ENCODE measurements around the gene ATP2B2. TPM values are rescaled to one million over a fixed set of nuclear protein-coding genes. Genes with fewer than 3 reads are reported as not detected.

Gene ATP2B2
- total and polyA plus RNA-seq, 7 donors = 0.08 to 6.5 (median 0.77) TPM

GRCh38 chr3:10395196-10395595 is 110.2 kb downstream of the ATP2B2 start:
- Histone ChIP-seq H3K4me1 (peaks cover 14% of the 10 kb centered on the region), H3K9me3 (no peaks in the 10 kb centered on the region), H3K36me3 (ENCODE audit: insufficient read depth in 1 of 2, low read depth in 1 of 2) (peaks cover 0 to 7% of the 10 kb centered on the region in 2 donors), H3K4me3 (no peak overlapping the region), H3K27ac (no peak overlapping the region), H3K27me3 (ENCODE audit: insufficient read depth in 3 of 3, low read length in 2 of 3) (no peaks in the 10 kb centered on the region)
- WGBS, 3 donors = 85 to 88% (median 86%) methylated on average over 7 of the region's 7 CpGs
- DNase-seq = no peak
- no peak for TF ChIP-seq CTCF (IDR thresholded peaks at IDR 0.05)
- intact Hi-C loops (cut with DNase I) = no loop called here
- ATAC-seq = no peak

- H3K27ac ChIP-seq = no peak overlapping the region
- 80 to 83% (median 82%) methylated on average over 15 of the region's 15 CpGs for WGBS, 3 donors
- H3K4me3 ChIP-seq = no peak overlapping the region
- no peak for TF ChIP-seq CTCF (IDR thresholded peaks at IDR 0.05)
- intact Hi-C loops (cut with DNase I) = no loop called here
- H3K27me3 ChIP-seq (ENCODE audit: insufficient read depth in 3 of 3, low read length in 2 of 3) = no peaks in the 10 kb centered on the region
- DNase-seq (peak in 1 of 2 donors; percentile 50), ATAC-seq (no peak)
- H3K9me3 ChIP-seq = no peaks in the 10 kb centered on the region
- peaks cover 0 to 1% of the 10 kb centered on the region in 2 donors for H3K36me3 ChIP-seq (ENCODE audit: insufficient read depth in 1 of 2, low read depth in 1 of 2)
- H3K4me1 ChIP-seq = peaks cover 14% of the 10 kb centered on the region
These were observed 110.8 kb downstream of the ATP2B2 start for GRCh38 chr3:10394491-10395025.

- H3K36me3 ChIP-seq (ENCODE audit: insufficient read depth in 1 of 2, low read depth in 1 of 2) = no peaks in the 10 kb centered on the region
- peaks cover 11% of the 10 kb centered on the region for H3K4me1 ChIP-seq
- H3K9me3 ChIP-seq = peaks cover under 1% of the 10 kb centered on the region
- no peak overlapping the region for H3K4me3 ChIP-seq
- 60 to 83% (median 78%) methylated on average over 2 of the region's 2 CpGs for WGBS, 3 donors
- H3K27ac ChIP-seq = no peak overlapping the region
- DNase-seq (peak in 1 of 2 donors; percentile 38), ATAC-seq (no peak)
- H3K27me3 ChIP-seq (ENCODE audit: insufficient read depth in 3 of 3, low read length in 2 of 3) = no peaks in the 10 kb centered on the region
- TF ChIP-seq CTCF (IDR thresholded peaks at IDR 0.05) = no peak
- intact Hi-C loops (cut with DNase I) = no loop called here
These were observed 111.9 kb downstream of the ATP2B2 start for GRCh38 chr3:10393514-10393913.

DNA sequence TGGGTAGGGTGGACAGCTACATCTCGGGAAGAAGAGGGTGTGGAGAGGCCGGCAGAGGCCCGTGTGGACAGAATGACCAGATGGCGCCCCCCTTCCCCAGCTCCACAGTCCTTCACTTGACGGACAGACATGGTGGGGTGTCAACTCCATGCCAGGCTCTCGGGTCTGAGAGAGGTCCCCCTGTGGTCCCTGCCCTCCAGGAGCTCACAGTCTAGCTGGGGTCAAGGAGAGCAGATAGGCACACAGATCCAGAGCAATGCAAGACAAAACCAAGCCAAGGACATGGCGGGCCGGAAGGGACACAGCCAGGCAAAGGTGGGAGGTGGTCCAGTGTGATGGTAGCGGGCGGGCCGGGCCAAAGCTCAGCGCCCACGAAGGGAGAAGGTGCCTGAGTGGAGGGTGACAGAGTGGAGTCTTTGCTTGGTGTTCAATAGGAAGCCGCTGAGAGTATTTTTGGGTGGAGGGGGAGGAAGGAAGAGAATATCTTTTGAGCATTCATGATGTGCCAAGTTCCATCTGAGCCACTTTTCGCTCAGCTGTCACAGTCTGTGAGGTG is 112.4 kb downstream of the ATP2B2 start:
- no peak overlapping the region for H3K4me3 ChIP-seq
- intact Hi-C loops (cut with DNase I) = no loop called here
- ATAC-seq (no peak), DNase-seq (no peak)
- H3K27me3 ChIP-seq (ENCODE audit: insufficient read depth in 3 of 3, low read length in 2 of 3) = no peaks in the 10 kb centered on the region
- H3K27ac ChIP-seq = no peak overlapping the region
- WGBS, 3 donors = 84 to 87% (median 84%) methylated on average over 13 to 15 of the region's 15 CpGs
- no peak for TF ChIP-seq CTCF (IDR thresholded peaks at IDR 0.05)
- peaks cover 4% of the 10 kb centered on the region for H3K9me3 ChIP-seq
- peaks cover 0 to 2% of the 10 kb centered on the region in 2 donors for H3K36me3 ChIP-seq (ENCODE audit: insufficient read depth in 1 of 2, low read depth in 1 of 2)
- H3K4me1 ChIP-seq = peaks cover 5% of the 10 kb centered on the region

DNA sequence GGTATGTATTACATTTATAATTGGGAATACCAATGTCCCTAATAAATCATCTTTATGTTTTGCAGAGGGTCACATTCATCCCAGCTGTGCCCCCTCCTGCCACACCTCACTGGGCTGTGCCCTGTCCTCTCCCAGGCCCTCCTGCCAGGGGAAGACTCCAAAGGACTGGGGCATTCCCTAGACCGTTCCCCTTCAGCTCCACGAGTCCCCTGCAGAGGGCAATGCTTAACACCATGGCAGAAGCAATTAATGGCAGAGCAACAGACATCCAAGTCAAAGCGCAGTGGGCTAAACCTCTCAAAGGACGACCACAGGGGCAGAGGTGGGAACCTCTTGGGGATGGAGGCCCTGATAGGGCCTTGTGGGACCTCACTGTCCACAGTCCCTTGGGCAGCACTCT is 113.1 kb downstream of the ATP2B2 start:
- peaks cover 4% of the 10 kb centered on the region for H3K9me3 ChIP-seq
- H3K27ac ChIP-seq = no peak overlapping the region
- no peak for TF ChIP-seq CTCF (IDR thresholded peaks at IDR 0.05)
- intact Hi-C loops (cut with DNase I) = no loop called here
- ATAC-seq (peak in 2 of 4 donors; percentile 36 to 44), DNase-seq (no peak)
- H3K4me3 ChIP-seq = no peak overlapping the region
- WGBS, 3 donors = 55 to 66% (median 64%) methylated on average over 4 of the region's 4 CpGs
- peaks cover 0 to 9% of the 10 kb centered on the region in 2 donors for H3K36me3 ChIP-seq (ENCODE audit: insufficient read depth in 1 of 2, low read depth in 1 of 2)
- H3K27me3 ChIP-seq (ENCODE audit: insufficient read depth in 3 of 3, low read length in 2 of 3) = no peaks in the 10 kb centered on the region
- no peaks in the 10 kb centered on the region for H3K4me1 ChIP-seq

Measured in psoas muscle (tissue), 8 donors.